Measurements from ENCODE around the gene NR4A3. TPM values are rescaled to one million over a fixed set of nuclear protein-coding genes. Genes with fewer than 3 reads are reported as not detected.

Gene NR4A3
- total RNA-seq, 2 experiments from 2014 or later, result 10.5 to 11.9 TPM

DNA sequence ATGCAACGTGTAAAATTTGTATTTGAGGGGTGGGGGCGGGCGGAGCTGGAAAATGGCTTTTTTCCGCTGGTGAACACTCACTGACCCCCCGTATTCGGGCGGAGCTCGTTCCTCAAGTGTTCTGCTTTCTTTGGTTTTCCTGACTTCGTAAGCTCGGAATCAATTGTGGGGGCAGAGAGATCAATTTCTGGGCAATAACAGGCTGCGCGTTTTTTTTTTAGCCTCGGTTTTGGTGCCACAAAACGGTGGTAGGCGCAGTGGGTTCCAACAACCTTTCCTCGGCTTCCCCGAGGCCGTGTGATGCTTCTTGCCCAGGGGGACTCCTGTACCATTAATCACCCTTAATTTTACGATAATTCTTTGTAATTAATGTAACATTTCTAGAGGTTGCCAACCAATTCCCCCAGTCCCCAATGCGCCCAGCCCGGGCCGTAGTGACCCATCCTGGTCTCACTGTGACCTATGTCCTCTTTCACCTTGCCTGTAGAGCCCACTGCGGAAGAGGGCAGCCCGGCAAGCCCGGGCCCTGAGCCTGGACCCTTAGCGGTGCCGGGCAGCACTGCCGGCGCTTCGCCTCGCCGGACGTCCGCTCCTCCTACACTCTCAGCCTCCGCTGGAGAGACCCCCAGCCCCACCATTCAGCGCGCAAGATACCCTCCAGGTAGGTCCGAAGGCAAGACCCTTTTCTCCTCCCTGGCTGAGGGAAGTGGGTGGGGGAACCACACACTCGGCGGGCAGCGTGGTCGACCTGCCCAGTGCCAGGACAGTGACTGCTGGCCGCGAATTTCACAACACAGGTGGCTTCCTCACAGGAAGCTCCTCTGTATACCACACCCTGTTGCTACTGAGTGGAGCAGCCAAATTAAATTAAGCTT, 3.7 kb downstream of the NR4A3 start:
- ChIA-PET CTCF (interaction anchor here (0.5 to 3.2 kb wide), 25 partner anchors 10 to 720 kb away, joined by 3 to 14 read pairs (median 3); partner anchors contain the start of genes STX17 and TGFBR1), POLR2A (interaction anchor here (1.2 kb wide), 1 partner anchor 14 kb away, joined by 3 read pairs; no protein-coding TSS in a partner anchor)
- intact Hi-C loops (cut with micrococcal nuclease), result loop anchor here (1.0 to 10.0 kb wide), 7 partner anchors 15 to 769 kb away; partner anchors contain the start of gene MSANTD3
- H3K4me1 Mint-ChIP-seq (ENCODE audit: low read depth), result peaks cover 64% of the 10 kb centered on the region
- no peak for DNase-seq
- no peak overlapping the region for H3K27ac Mint-ChIP-seq
- peaks cover 28% of the 10 kb centered on the region for H3K36me3 Mint-ChIP-seq
- H3K9me3 Mint-ChIP-seq, result no peaks in the 10 kb centered on the region
- H3K27me3 Mint-ChIP-seq, result peaks cover 32% of the 10 kb centered on the region
- peak overlapping the region; percentile 86 for H3K4me3 Mint-ChIP-seq

GRCh38 chr9:99826579-99826978, 4.9 kb downstream of the NR4A3 start:
- Mint-ChIP-seq H3K4me1 (ENCODE audit: low read depth) (peaks cover 56% of the 10 kb centered on the region), H3K27ac (no peak overlapping the region), H3K27me3 (peaks cover 36% of the 10 kb centered on the region), H3K9me3 (no peaks in the 10 kb centered on the region), H3K4me3 (peak overlapping the region; percentile 7), H3K36me3 (peaks cover 36% of the 10 kb centered on the region)
- ChIA-PET POLR2A (interaction anchor here (1.2 kb wide), 1 partner anchor 16 kb away, joined by 3 read pairs; no protein-coding TSS in a partner anchor), CTCF (interaction anchor here (1.2 kb wide), 1 partner anchor 642 kb away, joined by 4 read pairs; no protein-coding TSS in a partner anchor)
- no peak for DNase-seq
- intact Hi-C loops (cut with micrococcal nuclease), result loop anchor here (1.0 to 10.0 kb wide), 7 partner anchors 16 to 768 kb away; partner anchors contain the start of gene MSANTD3

GRCh38 chr9:99827244-99827643, 5.6 kb downstream of the NR4A3 start:
- H3K27ac Mint-ChIP-seq, result no peak overlapping the region
- H3K4me1 Mint-ChIP-seq (ENCODE audit: low read depth), result peaks cover 56% of the 10 kb centered on the region
- intact Hi-C loops (cut with micrococcal nuclease), result loop anchor here (2.0 to 10.0 kb wide), 5 partner anchors 16 to 768 kb away; partner anchors contain the start of gene MSANTD3
- POLR2A ChIA-PET, result no interaction called here
- peaks cover 38% of the 10 kb centered on the region for H3K36me3 Mint-ChIP-seq
- CTCF ChIA-PET, result interaction anchor here (0.6 kb wide), 1 partner anchor 267 kb away, joined by 3 read pairs; no protein-coding TSS in a partner anchor
- H3K9me3 Mint-ChIP-seq, result no peaks in the 10 kb centered on the region
- DNase-seq, result no peak
- peaks cover 36% of the 10 kb centered on the region for H3K27me3 Mint-ChIP-seq
- no peak overlapping the region for H3K4me3 Mint-ChIP-seq

DNA sequence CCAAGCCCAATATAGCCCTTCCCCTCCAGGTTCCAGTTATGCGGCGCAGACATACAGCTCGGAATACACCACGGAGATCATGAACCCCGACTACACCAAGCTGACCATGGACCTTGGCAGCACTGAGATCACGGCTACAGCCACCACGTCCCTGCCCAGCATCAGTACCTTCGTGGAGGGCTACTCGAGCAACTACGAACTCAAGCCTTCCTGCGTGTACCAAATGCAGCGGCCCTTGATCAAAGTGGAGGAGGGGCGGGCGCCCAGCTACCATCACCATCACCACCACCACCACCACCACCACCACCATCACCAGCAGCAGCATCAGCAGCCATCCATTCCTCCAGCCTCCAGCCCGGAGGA, 6.3 kb downstream of the NR4A3 start:
- ChIA-PET CTCF (no interaction called here), POLR2A (no interaction called here)
- Mint-ChIP-seq H3K36me3 (peaks cover 44% of the 10 kb centered on the region), H3K4me1 (ENCODE audit: low read depth) (peaks cover 50% of the 10 kb centered on the region), H3K27ac (no peak overlapping the region), H3K4me3 (no peak overlapping the region), H3K27me3 (peaks cover 31% of the 10 kb centered on the region), H3K9me3 (no peaks in the 10 kb centered on the region)
- intact Hi-C loops (cut with micrococcal nuclease), result loop anchor here (10.0 kb wide), 3 partner anchors 497 to 767 kb away; partner anchors contain the start of gene MSANTD3
- no peak for DNase-seq

- ChIA-PET CTCF (interaction anchor here (0.6 kb wide), 1 partner anchor 27 kb away, joined by 3 read pairs; no protein-coding TSS in a partner anchor), POLR2A (interaction anchor here (0.9 kb wide), 1 partner anchor 75 kb away, joined by 4 read pairs; no protein-coding TSS in a partner anchor)
- Mint-ChIP-seq H3K27me3 (peaks cover 31% of the 10 kb centered on the region), H3K36me3 (peaks cover 50% of the 10 kb centered on the region), H3K4me1 (ENCODE audit: low read depth) (peaks cover 47% of the 10 kb centered on the region), H3K4me3 (no peak overlapping the region), H3K9me3 (no peaks in the 10 kb centered on the region), H3K27ac (no peak overlapping the region)
- DNase-seq, result no peak
- intact Hi-C loops (cut with micrococcal nuclease), result loop anchor here (1.0 to 10.0 kb wide), 4 partner anchors 35 to 766 kb away; partner anchors contain the start of gene MSANTD3
Measured at GRCh38 chr9:99828417-99829176, 6.9 kb downstream of the NR4A3 start.

- H3K9me3 Mint-ChIP-seq, result no peaks in the 10 kb centered on the region
- ChIA-PET CTCF (no interaction called here), POLR2A (no interaction called here)
- peaks cover 73% of the 10 kb centered on the region for H3K36me3 Mint-ChIP-seq
- intact Hi-C loops (cut with micrococcal nuclease), result no loop called here
- no peak overlapping the region for H3K4me3 Mint-ChIP-seq
- peaks cover 16% of the 10 kb centered on the region for H3K4me1 Mint-ChIP-seq (ENCODE audit: low read depth)
- peaks cover 23% of the 10 kb centered on the region for H3K27me3 Mint-ChIP-seq
- H3K27ac Mint-ChIP-seq, result no peak overlapping the region
- no peak for DNase-seq
Measured at GRCh38 chr9:99831857-99832557, 10.3 kb downstream of the NR4A3 start.

GRCh38 chr9:99832558-99832864, 10.8 kb downstream of the NR4A3 start:
- peaks cover 72% of the 10 kb centered on the region for H3K36me3 Mint-ChIP-seq
- DNase-seq, result no peak
- peaks cover 11% of the 10 kb centered on the region for H3K4me1 Mint-ChIP-seq (ENCODE audit: low read depth)
- H3K4me3 Mint-ChIP-seq, result no peak overlapping the region
- H3K9me3 Mint-ChIP-seq, result no peaks in the 10 kb centered on the region
- CTCF ChIA-PET, result no interaction called here
- POLR2A ChIA-PET, result no interaction called here
- H3K27me3 Mint-ChIP-seq, result peaks cover 22% of the 10 kb centered on the region
- intact Hi-C loops (cut with micrococcal nuclease), result no loop called here
- H3K27ac Mint-ChIP-seq, result no peak overlapping the region

DNA sequence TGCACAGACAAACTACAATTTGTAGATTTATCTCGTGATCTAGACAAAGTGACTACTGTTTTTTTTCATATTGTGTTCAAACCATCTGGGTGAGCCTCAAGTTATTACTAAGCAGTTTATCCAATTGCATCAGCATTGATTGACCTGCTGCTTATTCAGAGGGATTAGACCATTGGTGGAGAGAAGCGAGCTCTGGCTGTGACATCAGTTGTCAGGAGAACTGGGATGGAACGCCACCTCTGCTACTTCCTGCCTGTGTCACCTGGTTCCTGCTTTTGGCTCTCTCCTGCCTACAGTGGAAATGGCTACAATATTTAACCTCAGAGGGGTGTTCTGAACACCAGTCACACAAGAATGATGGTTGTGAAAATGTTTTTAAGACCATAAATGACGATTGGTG, 12.1 kb downstream of the NR4A3 start:
- Mint-ChIP-seq H3K9me3 (no peaks in the 10 kb centered on the region), H3K36me3 (peaks cover 76% of the 10 kb centered on the region)

GRCh38 chr9:99834474-99834873, 12.8 kb downstream of the NR4A3 start:
- intact Hi-C loops (cut with micrococcal nuclease), result no loop called here
- no peak overlapping the region for H3K27ac Mint-ChIP-seq
- CTCF ChIA-PET, result interaction anchor here (1.5 kb wide), 1 partner anchor 10 kb away, joined by 3 read pairs; no protein-coding TSS in a partner anchor

More for the DNA sequence above, 12.1 kb downstream of the NR4A3 start:
- ChIA-PET POLR2A (no interaction called here), CTCF (no interaction called here)
- Mint-ChIP-seq H3K4me3 (no peak overlapping the region), H3K4me1 (ENCODE audit: low read depth) (peaks cover 5% of the 10 kb centered on the region), H3K27ac (no peak overlapping the region), H3K27me3 (peaks cover 15% of the 10 kb centered on the region)
- DNase-seq, result no peak
- intact Hi-C loops (cut with micrococcal nuclease), result no loop called here

GRCh38 chr9:99835142-99835541, 13.5 kb downstream of the NR4A3 start:
- POLR2A ChIA-PET, result no interaction called here
- Mint-ChIP-seq H3K4me1 (ENCODE audit: low read depth) (no peaks in the 10 kb centered on the region), H3K36me3 (peaks cover 71% of the 10 kb centered on the region), H3K4me3 (no peak overlapping the region), H3K27me3 (peaks cover 4% of the 10 kb centered on the region), H3K9me3 (no peaks in the 10 kb centered on the region), H3K27ac (no peak overlapping the region)
- CTCF ChIA-PET, result interaction anchor here (1.5 kb wide), 1 partner anchor 10 kb away, joined by 3 read pairs; no protein-coding TSS in a partner anchor
- intact Hi-C loops (cut with micrococcal nuclease), result no loop called here
- DNase-seq, result no peak

More at GRCh38 chr9:99834474-99834873, 12.8 kb downstream of the NR4A3 start:
- Mint-ChIP-seq H3K4me1 (ENCODE audit: low read depth) (no peaks in the 10 kb centered on the region), H3K9me3 (no peaks in the 10 kb centered on the region), H3K4me3 (no peak overlapping the region), H3K36me3 (peaks cover 72% of the 10 kb centered on the region), H3K27me3 (peaks cover 9% of the 10 kb centered on the region)
- POLR2A ChIA-PET, result no interaction called here
- DNase-seq, result no peak

DNA sequence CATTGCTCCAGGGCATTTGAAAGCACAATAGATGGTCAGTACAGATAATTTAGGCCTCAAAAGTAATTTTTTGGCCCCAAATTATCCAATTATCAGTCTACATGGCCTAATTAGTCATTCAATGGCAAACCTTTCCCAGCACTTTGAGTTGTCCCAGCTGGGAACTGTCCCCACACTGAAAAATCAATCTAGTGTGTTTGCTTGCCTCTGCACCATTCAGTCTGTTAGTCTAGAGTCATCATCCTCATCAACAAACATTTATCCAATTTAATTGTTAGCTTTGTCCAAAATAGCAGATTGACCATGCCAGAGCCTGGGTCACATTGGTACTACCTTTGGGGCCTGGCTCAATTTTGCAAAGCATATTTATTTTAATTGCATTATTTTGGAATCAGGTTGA, 13.9 kb downstream of the NR4A3 start:
- Mint-ChIP-seq H3K4me3 (no peak overlapping the region), H3K36me3 (peaks cover 70% of the 10 kb centered on the region), H3K27me3 (peaks cover 4% of the 10 kb centered on the region), H3K4me1 (ENCODE audit: low read depth) (no peaks in the 10 kb centered on the region), H3K27ac (no peak overlapping the region), H3K9me3 (no peaks in the 10 kb centered on the region)
- ChIA-PET CTCF (interaction anchor here (1.1 to 1.5 kb wide), 2 partner anchors 11 to 70 kb away, joined by 3 read pairs; no protein-coding TSS in a partner anchor), POLR2A (no interaction called here)
- DNase-seq, result no peak
- intact Hi-C loops (cut with micrococcal nuclease), result no loop called here

Data from activated CD4-positive, alpha-beta memory T cell treated with anti-CD3 and anti-CD28 coated beads for 36 hours (primary cell).